Calu3 (cell line): Measurements from ENCODE around the gene ITPRIPL2. TPM values are rescaled to one million over a fixed set of nuclear protein-coding genes. Genes with fewer than 3 reads are reported as not detected.

Experiments used
- BruUV-seq: library from RNA; stranded (reverse); fragments of 400-500 nt; replicated peaks from 2 replicates; lab custom pipeline; 2021; lab: Mats Ljungman, UMichigan
- CTCF ChIA-PET: fragments of 300-600 bp; sonication (Branson Sonifier 250); formaldehyde crosslinking; loops from one replicate; lab custom pipeline; 2022; ENCODE audit warnings: antibody characterized with exemption; lab: Charles Lee
- DNase-seq: peaks from one replicate; pipeline ENCODE4 v3.0.0; 2022
- H3K27ac Mint-ChIP-seq: one replicate; pipeline ENCODE4 v1.8.0; 2022; ENCODE audit warnings: mixed read lengths; ENCODE audit not compliant: unreplicated experiment
- H3K27me3 Mint-ChIP-seq: one replicate; pipeline ENCODE4 v1.8.0; 2022; ENCODE audit warnings: mixed read lengths; ENCODE audit not compliant: unreplicated experiment
- H3K36me3 Mint-ChIP-seq: one replicate; pipeline ENCODE4 v1.8.0; 2022; ENCODE audit warnings: mild to moderate bottlenecking, moderate library complexity, mixed read lengths; ENCODE audit not compliant: insufficient read depth, unreplicated experiment
- H3K4me1 Mint-ChIP-seq: one replicate; pipeline ENCODE4 v1.8.0; 2022; ENCODE audit warnings: mild to moderate bottlenecking, low read depth, mixed read lengths; ENCODE audit not compliant: unreplicated experiment
- H3K4me3 Mint-ChIP-seq: one replicate; pipeline ENCODE4 v1.8.0; 2022; ENCODE audit warnings: mild to moderate bottlenecking, low read depth, moderate library complexity, mixed read lengths; ENCODE audit not compliant: unreplicated experiment
- H3K9me3 Mint-ChIP-seq: one replicate; pipeline ENCODE4 v1.8.0; 2022; ENCODE audit warnings: low read depth, mixed read lengths; ENCODE audit not compliant: unreplicated experiment
- CTCF ChIP-seq: fragments of 200-600 bp; IDR thresholded peaks from one replicate; pipeline ENCODE4 v1.8.0; 2022; ENCODE audit warnings: antibody characterized with exemption; ENCODE audit not compliant: unreplicated experiment
- intact Hi-C: fragments of 100-400 bp; cut with micrococcal nuclease; formaldehyde crosslinking; loops from one replicate; pipeline ENCODE4 v1.10.0; 2022; ENCODE audit not compliant: unreplicated experiment
- total RNA-seq: library from RNA; stranded (reverse); gene quantifications from 2 replicates; pipeline ENCODE4 v1.2.3, GENCODE V29; 2022

ITPRIPL2 gene
- total RNA-seq, 1 experiment from 2014 or later = 73.1 TPM

GRCh38 chr16:19114359-19115147, 789 bp downstream of the ITPRIPL2 start:
- Mint-ChIP-seq H3K4me3 (peak overlapping the region; percentile 93), H3K4me1 (peaks cover 73% of the 10 kb centered on the region), H3K27me3 (no peaks in the 10 kb centered on the region), H3K36me3 (peaks cover 67% of the 10 kb centered on the region), H3K9me3 (no peaks in the 10 kb centered on the region), H3K27ac (peak overlapping the region; percentile 87)
- BruUV-seq = no TSS peak
- no peak for TF ChIP-seq CTCF
- intact Hi-C loops = no loop called here
- CTCF ChIA-PET = interaction anchor here (1.0 kb wide), 1 partner anchor 23 kb away, joined by 3 read pairs; no protein-coding TSS in a partner anchor
- peak; percentile 67 for DNase-seq

GRCh38 chr16:19115148-19116021, 1.6 kb downstream of the ITPRIPL2 start:
- Mint-ChIP-seq H3K36me3 (peaks cover 75% of the 10 kb centered on the region), H3K9me3 (no peaks in the 10 kb centered on the region), H3K4me1 (peaks cover 73% of the 10 kb centered on the region), H3K27ac (peak overlapping the region; percentile 87), H3K27me3 (no peaks in the 10 kb centered on the region), H3K4me3 (peak overlapping the region; percentile 93)
- TF ChIP-seq CTCF = no peak
- no peak for DNase-seq
- BruUV-seq = no TSS peak
- intact Hi-C loops = no loop called here
- CTCF ChIA-PET = no interaction called here

- TF ChIP-seq CTCF = no peak
- no TSS peak for BruUV-seq
- Mint-ChIP-seq H3K4me3 (peak overlapping the region; percentile 34), H3K36me3 (peaks cover 86% of the 10 kb centered on the region), H3K27ac (peak overlapping the region; percentile 83), H3K9me3 (no peaks in the 10 kb centered on the region), H3K4me1 (peaks cover 59% of the 10 kb centered on the region), H3K27me3 (no peaks in the 10 kb centered on the region)
- DNase-seq = peak; percentile 20
- intact Hi-C loops = no loop called here
- CTCF ChIA-PET = interaction anchor here (1.3 to 1.6 kb wide), 5 partner anchors 9 to 31 kb away, joined by 3 to 8 read pairs (median 4); no protein-coding TSS in a partner anchor
Measured at GRCh38 chr16:19116711-19117449, 3.1 kb downstream of the ITPRIPL2 start.

GRCh38 chr16:19118938-19119431, 5.2 kb downstream of the ITPRIPL2 start:
- peak overlapping the region; percentile 74 for H3K27ac Mint-ChIP-seq
- peak overlapping the region; percentile 64 for H3K4me3 Mint-ChIP-seq

More at GRCh38 chr16:19118938-19119431, 5.2 kb downstream of the ITPRIPL2 start:
- Mint-ChIP-seq H3K4me1 (peaks cover 40% of the 10 kb centered on the region), H3K36me3 (peaks cover 72% of the 10 kb centered on the region), H3K27me3 (no peaks in the 10 kb centered on the region), H3K9me3 (no peaks in the 10 kb centered on the region)
- CTCF ChIA-PET = interaction anchor here (0.7 to 2.1 kb wide), 5 partner anchors 11 to 299 kb away, joined by 3 to 13 read pairs (median 4); partner anchors contain the start of gene TMC5
- no TSS peak for BruUV-seq
- intact Hi-C loops = no loop called here
- peak; percentile 38 for DNase-seq
- no peak for TF ChIP-seq CTCF
